Measurements from ENCODE around the gene FBXW8. TPM values are rescaled to one million over a fixed set of nuclear protein-coding genes. Genes with fewer than 3 reads are reported as not detected.
"Not testable (repeated sequence)": the region's sequence is repeated elsewhere in the genome, so short reads cannot be mapped to it uniquely, and the experiment has no call there.

The FBXW8 gene
- total RNA-seq, 1 donor from 2014 or later = 12.8 TPM

GRCh38 chr12:117051380-117051779, 140.6 kb downstream of the FBXW8 start:
- DNase-seq (ENCODE audit: low spot score) = no peak

- no peak for DNase-seq (ENCODE audit: low spot score)
Observed at GRCh38 chr12:117052386-117053049, 141.8 kb downstream of the FBXW8 start.

- no peak for DNase-seq (ENCODE audit: low spot score)
Observed at GRCh38 chr12:117053050-117053400, 142.3 kb downstream of the FBXW8 start.

- DNase-seq (ENCODE audit: low spot score) = no peak
Observed at GRCh38 chr12:117053597-117054201, 142.9 kb downstream of the FBXW8 start.

GRCh38 chr12:117054279-117054678, 143.5 kb downstream of the FBXW8 start:
- no peak for DNase-seq (ENCODE audit: low spot score)

GRCh38 chr12:117057626-117058025, 146.9 kb downstream of the FBXW8 start:
- not testable (repeated sequence) for DNase-seq (ENCODE audit: low spot score)

GRCh38 chr12:117058442-117059072, 147.8 kb downstream of the FBXW8 start:
- no peak for DNase-seq (ENCODE audit: low spot score)

GRCh38 chr12:117059156-117059555, 148.4 kb downstream of the FBXW8 start:
- no peak for DNase-seq (ENCODE audit: low spot score)

- no peak for DNase-seq (ENCODE audit: low spot score)
Observed at GRCh38 chr12:117060246-117060928, 149.6 kb downstream of the FBXW8 start.

- no peak for DNase-seq (ENCODE audit: low spot score)
Observed at GRCh38 chr12:117060929-117061305, 150.2 kb downstream of the FBXW8 start.

GRCh38 chr12:117061555-117062079, 150.9 kb downstream of the FBXW8 start:
- no peak for DNase-seq (ENCODE audit: low spot score)

GRCh38 chr12:117063162-117063911, 152.6 kb downstream of the FBXW8 start:
- no peak for DNase-seq (ENCODE audit: low spot score)

- DNase-seq (ENCODE audit: low spot score) = no peak
Observed at GRCh38 chr12:117064049-117064448, 153.3 kb downstream of the FBXW8 start.

- no peak for DNase-seq (ENCODE audit: low spot score)
Observed at GRCh38 chr12:117064596-117064995, 153.8 kb downstream of the FBXW8 start.

- no peak for DNase-seq (ENCODE audit: low spot score)
Observed at GRCh38 chr12:117067016-117067415, 156.3 kb downstream of the FBXW8 start.

GRCh38 chr12:117067638-117068037, 156.9 kb downstream of the FBXW8 start:
- DNase-seq (ENCODE audit: low spot score) = no peak

- no peak for DNase-seq (ENCODE audit: low spot score)
Observed at GRCh38 chr12:117068492-117068891, 157.7 kb downstream of the FBXW8 start.

- DNase-seq (ENCODE audit: low spot score) = no peak
Observed at GRCh38 chr12:117069101-117069797, 158.5 kb downstream of the FBXW8 start.

GRCh38 chr12:117069926-117070900, 159.5 kb downstream of the FBXW8 start:
- no peak for DNase-seq (ENCODE audit: low spot score)
